IMR-90 (cell line): ENCODE measurements around the gene DAPL1. TPM values are rescaled to one million over a fixed set of nuclear protein-coding genes. Genes with fewer than 3 reads are reported as not detected.

ENCODE experiments used
- ATAC-seq: fragments of 200-7000 bp; cut with Tn5 transposase; 2 replicates; pipeline ENCODE4 v1.9.1; 2020; ENCODE audit warnings: low read depth, mild to moderate bottlenecking, moderate library complexity
- BruUV-seq: library from RNA; stranded (reverse); fragments of 400-500 nt; replicated peaks from 2 replicates; lab custom pipeline; 2021; lab: Mats Ljungman, UMichigan
- CTCF ChIA-PET: fragments of 300-600 bp; formaldehyde crosslinking; extraction: SDS; loops from one replicate; lab custom pipeline; 2021; ENCODE audit warnings: antibody characterized with exemption; lab: Yijun Ruan, JAX
- POLR2A ChIA-PET: fragments of 300-600 bp; sonication (Branson Sonifier 250); formaldehyde crosslinking; loops from one replicate; lab custom pipeline; 2022; ENCODE audit warnings: antibody characterized with exemption; ENCODE audit not compliant: unreplicated experiment; lab: Charles Lee
- DNase-seq: peaks from one replicate; pipeline ENCODE4 v3.0.0; 2013
- H2AFZ ChIP-seq: replicated peaks from 2 replicates; pipeline ENCODE3; 2013; ENCODE audit warnings: low read length, mild to moderate bottlenecking; ENCODE audit not compliant: poor library complexity
- H2AK5ac ChIP-seq: 2 replicates; pipeline ENCODE4 v1.6.1; 2013; ENCODE audit warnings: low read depth, low read length, inconsistent platforms
- H2AK9ac ChIP-seq: replicated peaks from 2 replicates; pipeline ENCODE3; 2013; ENCODE audit warnings: mild to moderate bottlenecking, low read depth, low read length, moderate library complexity; ENCODE audit not compliant: poor library complexity
- H2BK120ac ChIP-seq: 2 replicates; pipeline ENCODE4 v1.6.1; 2013; ENCODE audit warnings: low read depth, low read length, inconsistent platforms
- H2BK15ac ChIP-seq: 3 replicates; pipeline ENCODE4 v1.6.1; 2013; ENCODE audit warnings: low read depth, low read length, inconsistent platforms
- H2BK20ac ChIP-seq: 2 replicates; pipeline ENCODE4 v1.6.1; 2013; ENCODE audit warnings: low read depth, mild to moderate bottlenecking, inconsistent platforms, low read length, moderate library complexity
- H2BK5ac ChIP-seq: 2 replicates; pipeline ENCODE4 v1.6.1; 2013; ENCODE audit warnings: mild to moderate bottlenecking, low read depth, low read length, inconsistent platforms; ENCODE audit not compliant: poor library complexity, severe bottlenecking
- H3K14ac ChIP-seq: replicated peaks from 2 replicates; pipeline ENCODE4 v1.6.1; 2013; ENCODE audit warnings: low read depth, low read length, inconsistent platforms
- H3K18ac ChIP-seq: 2 replicates; pipeline ENCODE4 v1.6.1; 2013; ENCODE audit warnings: low read depth, low read length, control low read depth
- H3K23ac ChIP-seq: 2 replicates; pipeline ENCODE4 v1.6.1; 2013; ENCODE audit warnings: low read depth, low read length, inconsistent platforms
- H3K27ac ChIP-seq: 2 replicates; pipeline ENCODE4 v1.5.1; 2013; ENCODE audit warnings: mild to moderate bottlenecking, control low read depth, low read length; ENCODE audit not compliant: insufficient read depth
- H3K27me3 ChIP-seq: 2 replicates; pipeline ENCODE4 v1.6.1; 2013; ENCODE audit warnings: low read length; ENCODE audit not compliant: control insufficient read depth, insufficient read depth
- H3K36me3 ChIP-seq: 2 replicates; pipeline ENCODE4 v1.6.1; 2013; ENCODE audit warnings: low read length, mixed read lengths; ENCODE audit not compliant: control insufficient read depth, insufficient read depth
- H3K4ac ChIP-seq: 2 replicates; pipeline ENCODE4 v1.6.1; 2013; ENCODE audit warnings: low read depth, low read length, inconsistent platforms
- H3K4me1 ChIP-seq: 2 replicates; pipeline ENCODE4 v1.6.1; 2013; ENCODE audit warnings: low read length, mixed read lengths; ENCODE audit not compliant: control insufficient read depth, insufficient read depth
- H3K4me2 ChIP-seq: 2 replicates; pipeline ENCODE4 v1.6.1; 2013; ENCODE audit warnings: low read depth, mild to moderate bottlenecking, control low read depth, low read length, moderate library complexity
- H3K4me3 ChIP-seq: 2 replicates; pipeline ENCODE4 v1.5.1; 2013; ENCODE audit warnings: low read depth, mild to moderate bottlenecking, control low read depth, low read length, moderate library complexity; ENCODE audit not compliant: insufficient read depth
- H3K56ac ChIP-seq: 2 replicates; pipeline ENCODE4 v1.6.1; 2013; ENCODE audit warnings: low read length, inconsistent platforms; ENCODE audit not compliant: insufficient read depth; ENCODE audit errors: extremely low read depth
- H3K79me1 ChIP-seq, 2 experiments: 2 replicates each; pipeline ENCODE4 v1.6.1; 2013; ENCODE audit warnings: low read length in 2 of 2, inconsistent platforms in 1 of 2, low read depth in 1 of 2
- H3K9ac ChIP-seq: 2 replicates; pipeline ENCODE4 v1.6.1; 2013; ENCODE audit warnings: low read depth, low read length, control low read depth
- H3K9me1 ChIP-seq: 2 replicates; pipeline ENCODE4 v1.6.1; 2013; ENCODE audit warnings: low read length, inconsistent platforms; ENCODE audit not compliant: insufficient read depth
- H3K9me3 ChIP-seq: 2 replicates; pipeline ENCODE4 v1.6.1; 2013; ENCODE audit warnings: low read length; ENCODE audit not compliant: control insufficient read depth, insufficient read depth
- H4K20me1 ChIP-seq: 2 replicates; pipeline ENCODE4 v1.6.1; 2013; ENCODE audit warnings: low read length, inconsistent platforms; ENCODE audit not compliant: insufficient read depth
- H4K5ac ChIP-seq: 2 replicates; pipeline ENCODE4 v1.6.1; 2013; ENCODE audit warnings: mild to moderate bottlenecking, low read depth, low read length, control low read depth
- H4K8ac ChIP-seq, 2 experiments: 2 replicates each; pipeline ENCODE4 v1.6.1; 2013; ENCODE audit warnings: low read depth in 2 of 2, low read length in 2 of 2, control low read depth in 1 of 2, inconsistent platforms in 1 of 2
- H4K91ac ChIP-seq: 2 replicates; pipeline ENCODE4 v1.6.1; 2013; ENCODE audit warnings: low read depth, low read length, inconsistent platforms; ENCODE audit not compliant: insufficient read depth
- BHLHE40 ChIP-seq: fragments of 150-350 bp; IDR thresholded peaks from 2 replicates; pipeline ENCODE4 v1.6.1; 2016; ENCODE audit warnings: mild to moderate bottlenecking, low read depth, low read length
- CEBPB ChIP-seq: IDR thresholded peaks from 2 replicates; pipeline ENCODE4 v1.6.1; 2012; ENCODE audit warnings: low read depth, low read length, improper control_type of control experiment
- CHD1 ChIP-seq: IDR thresholded peaks from 2 replicates; pipeline ENCODE4 v1.6.1; 2012; ENCODE audit warnings: low read depth, low read length, improper control_type of control experiment
- FOS ChIP-seq: fragments of 150-350 bp; IDR thresholded peaks from 2 replicates; pipeline ENCODE4 v1.6.1; 2016; ENCODE audit warnings: low read depth, low read length
- MAFK ChIP-seq: IDR thresholded peaks from 2 replicates; pipeline ENCODE4 v1.6.1; 2012; ENCODE audit warnings: low read depth, low read length, improper control_type of control experiment
- MAZ ChIP-seq: IDR thresholded peaks from 2 replicates; pipeline ENCODE4 v1.6.1; 2012; ENCODE audit warnings: low read depth, mild to moderate bottlenecking, low read length, improper control_type of control experiment, moderate library complexity, borderline replicate concordance
- MXI1 ChIP-seq: IDR thresholded peaks from 2 replicates; pipeline ENCODE4 v1.6.1; 2012; ENCODE audit warnings: low read depth, mild to moderate bottlenecking, low read length, moderate library complexity, borderline replicate concordance
- NFE2L2 ChIP-seq: fragments of 150-350 bp; IDR thresholded peaks from 2 replicates; pipeline ENCODE4 v1.6.1; 2016; ENCODE audit warnings: low read depth, mild to moderate bottlenecking, low read length
- POLR2A ChIP-seq: IDR thresholded peaks from 2 replicates; pipeline ENCODE4 v1.6.1; 2012; ENCODE audit warnings: mild to moderate bottlenecking, low read depth, low read length
- RAD21 ChIP-seq: IDR thresholded peaks from 2 replicates; pipeline ENCODE4 v1.6.1; 2012; ENCODE audit warnings: low read length, improper control_type of control experiment
- RCOR1 ChIP-seq: IDR thresholded peaks from 2 replicates; pipeline ENCODE4 v1.6.1; 2012; ENCODE audit warnings: mild to moderate bottlenecking, low read length, improper control_type of control experiment; ENCODE audit not compliant: insufficient replicate concordance
- RFX5 ChIP-seq: IDR thresholded peaks from 2 replicates; pipeline ENCODE4 v1.8.0; 2012; ENCODE audit warnings: low read depth, mild to moderate bottlenecking, low read length, moderate library complexity
- SMC3 ChIP-seq: fragments of 150-350 bp; IDR thresholded peaks from 2 replicates; pipeline ENCODE4 v1.6.1; 2016; ENCODE audit warnings: low read depth, mild to moderate bottlenecking, antibody characterized with exemption, low read length, moderate library complexity
- WGBS, 2 experiments: methylation state at CpG; one replicate each; pipeline versions ENCODE4 v1.1.5 to v1.1.7; 2013; ENCODE audit warnings: missing lambda C conversion rate in 2 of 2; ENCODE audit not compliant: insufficient read length in 1 of 2; ENCODE audit errors: extremely low coverage in 2 of 2; 5-methylcytosine and 5-hydroxymethylcytosine counted together
- dilution Hi-C: fragments of 300-500 bp; cut with HindIII; formaldehyde crosslinking; loops from one replicate; pipeline ENCODE4 v1.14.3; 2018; ENCODE audit warnings: low sequenced_read_pairs; ENCODE audit not compliant: unreplicated experiment
- in situ Hi-C: fragments of 300-500 bp; cut with MboI; formaldehyde crosslinking; loops from 3 replicates; pipeline ENCODE4 v1.14.3; 2019; ENCODE audit warnings: low sequenced_read_pairs, inconsistent platforms, mixed read lengths
- intact Hi-C: fragments of 100-400 bp; cut with micrococcal nuclease; formaldehyde crosslinking; loops from 2 replicates; pipeline ENCODE4 v1.10.0; 2022
- polyA plus RNA-seq, 3 experiments: library from polyadenylated mRNA; depleted of rRNA; stranded (reverse); fragments of >200 nt; gene quantifications; 2 replicates each; pipeline ENCODE4 v1.2.3, GENCODE V29; 2012; ENCODE audit warnings: low replicate concordance in 1 of 3
- total RNA-seq: library from RNA; depleted of rRNA; stranded (reverse); fragments of >200 nt; gene quantifications from 2 replicates; pipeline ENCODE4 v1.2.3, GENCODE V29; 2012
- TF ChIP-seq, protein P1 (sequence below): conservative IDR thresholded peaks from 2 replicates; pipeline ENCODE4 v1.5.1; 2012; ENCODE audit warnings: mild to moderate bottlenecking, low read depth, low read length, improper control_type of control experiment
- TF ChIP-seq, protein P2 (sequence below): fragments of 150-350 bp; IDR thresholded peaks from 2 replicates; pipeline ENCODE4 v1.6.1; 2017; ENCODE audit warnings: mild to moderate bottlenecking, antibody characterized with exemption, low read length, low read depth
- TF ChIP-seq, protein P3 (sequence below): fragments of 150-350 bp; IDR thresholded peaks from 2 replicates; pipeline ENCODE4 v1.6.1; 2016; ENCODE audit warnings: low read depth, mild to moderate bottlenecking, low read length, moderate library complexity, borderline replicate concordance

DAPL1 gene
- total and polyA plus RNA-seq, 2 of the 4 experiments (the other 2 are of a cell fraction): not detected

DNA sequence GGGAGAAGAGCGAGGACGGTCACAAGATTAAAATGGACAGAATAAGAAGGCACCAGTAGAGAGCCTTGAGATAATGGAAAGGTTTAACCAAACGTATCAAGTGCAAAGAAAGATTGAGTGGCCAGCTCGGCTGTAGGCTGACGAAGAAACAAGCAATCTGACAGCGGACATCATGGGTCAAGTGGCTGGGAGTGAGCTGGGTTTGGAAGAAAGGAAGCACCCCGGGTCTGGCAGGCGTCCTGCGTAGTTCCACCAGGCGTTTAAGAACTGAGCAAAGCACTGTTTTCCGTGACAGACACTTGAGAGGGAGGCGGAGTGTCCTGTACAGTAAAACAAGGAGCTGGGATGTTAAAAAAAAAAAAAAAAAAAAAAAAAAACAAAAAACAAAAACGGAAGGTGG, 27.1 kb downstream of the DAPL1 start:
- Histone ChIP-seq H2BK5ac (no peak overlapping the region), H2AFZ (no peak overlapping the region), H3K56ac (no peak overlapping the region), H3K36me3 (no peaks in the 10 kb centered on the region), H3K4me3 (no peak overlapping the region), H2BK120ac (no peak overlapping the region), H3K23ac (no peak overlapping the region), H3K4me2 (peak overlapping the region; percentile 40; the same call in 1 of the 2 replicates), H4K91ac (no peak overlapping the region), H3K27ac (no peak overlapping the region), H2BK15ac (no peak overlapping the region), H3K9me3 (no peaks in the 10 kb centered on the region), H2AK5ac (no peak overlapping the region), H4K20me1 (no peaks in the 10 kb centered on the region), H4K5ac (no peak overlapping the region), H3K9ac (no peak overlapping the region), H3K4me1 (no peaks in the 10 kb centered on the region), H3K14ac (no peak overlapping the region), H3K27me3 (peaks cover 14% of the 10 kb centered on the region), H3K4ac (no peak overlapping the region), H2BK20ac (no peak overlapping the region), H3K18ac (no peak overlapping the region), H2AK9ac (no peak overlapping the region), H3K9me1 (no peaks in the 10 kb centered on the region), H3K79me1 (no peaks in the 10 kb centered on the region), H4K8ac (no peak overlapping the region)
- ChIA-PET POLR2A (no interaction called here), CTCF (no interaction called here)
- in situ Hi-C loops (no loop called here), intact Hi-C loops (no loop called here), dilution Hi-C loops (no loop called here)
- TF ChIP-seq, protein P1, sequence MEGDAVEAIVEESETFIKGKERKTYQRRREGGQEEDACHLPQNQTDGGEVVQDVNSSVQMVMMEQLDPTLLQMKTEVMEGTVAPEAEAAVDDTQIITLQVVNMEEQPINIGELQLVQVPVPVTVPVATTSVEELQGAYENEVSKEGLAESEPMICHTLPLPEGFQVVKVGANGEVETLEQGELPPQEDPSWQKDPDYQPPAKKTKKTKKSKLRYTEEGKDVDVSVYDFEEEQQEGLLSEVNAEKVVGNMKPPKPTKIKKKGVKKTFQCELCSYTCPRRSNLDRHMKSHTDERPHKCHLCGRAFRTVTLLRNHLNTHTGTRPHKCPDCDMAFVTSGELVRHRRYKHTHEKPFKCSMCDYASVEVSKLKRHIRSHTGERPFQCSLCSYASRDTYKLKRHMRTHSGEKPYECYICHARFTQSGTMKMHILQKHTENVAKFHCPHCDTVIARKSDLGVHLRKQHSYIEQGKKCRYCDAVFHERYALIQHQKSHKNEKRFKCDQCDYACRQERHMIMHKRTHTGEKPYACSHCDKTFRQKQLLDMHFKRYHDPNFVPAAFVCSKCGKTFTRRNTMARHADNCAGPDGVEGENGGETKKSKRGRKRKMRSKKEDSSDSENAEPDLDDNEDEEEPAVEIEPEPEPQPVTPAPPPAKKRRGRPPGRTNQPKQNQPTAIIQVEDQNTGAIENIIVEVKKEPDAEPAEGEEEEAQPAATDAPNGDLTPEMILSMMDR: no peak
- TF ChIP-seq SMC3 (no peak), FOS (no peak), NFE2L2 (no peak), MXI1 (no peak), RFX5 (no peak), BHLHE40 (no peak), POLR2A (no peak), RCOR1 (no peak), RAD21 (no peak), CHD1 (no peak), MAZ (no peak), CEBPB (no peak), MAFK (no peak)
- TF ChIP-seq, protein P2, sequence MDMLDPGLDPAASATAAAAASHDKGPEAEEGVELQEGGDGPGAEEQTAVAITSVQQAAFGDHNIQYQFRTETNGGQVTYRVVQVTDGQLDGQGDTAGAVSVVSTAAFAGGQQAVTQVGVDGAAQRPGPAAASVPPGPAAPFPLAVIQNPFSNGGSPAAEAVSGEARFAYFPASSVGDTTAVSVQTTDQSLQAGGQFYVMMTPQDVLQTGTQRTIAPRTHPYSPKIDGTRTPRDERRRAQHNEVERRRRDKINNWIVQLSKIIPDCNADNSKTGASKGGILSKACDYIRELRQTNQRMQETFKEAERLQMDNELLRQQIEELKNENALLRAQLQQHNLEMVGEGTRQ: no peak
- TF ChIP-seq, protein P3, sequence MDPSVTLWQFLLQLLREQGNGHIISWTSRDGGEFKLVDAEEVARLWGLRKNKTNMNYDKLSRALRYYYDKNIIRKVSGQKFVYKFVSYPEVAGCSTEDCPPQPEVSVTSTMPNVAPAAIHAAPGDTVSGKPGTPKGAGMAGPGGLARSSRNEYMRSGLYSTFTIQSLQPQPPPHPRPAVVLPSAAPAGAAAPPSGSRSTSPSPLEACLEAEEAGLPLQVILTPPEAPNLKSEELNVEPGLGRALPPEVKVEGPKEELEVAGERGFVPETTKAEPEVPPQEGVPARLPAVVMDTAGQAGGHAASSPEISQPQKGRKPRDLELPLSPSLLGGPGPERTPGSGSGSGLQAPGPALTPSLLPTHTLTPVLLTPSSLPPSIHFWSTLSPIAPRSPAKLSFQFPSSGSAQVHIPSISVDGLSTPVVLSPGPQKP: no peak
- 11% methylated on average over 3 of the region's 13 CpGs; no CpG with 5 or more reads in 1 of the 2 experiments for WGBS, 2 experiments
- BruUV-seq: no TSS peak
- DNase-seq: no peak
- no peak for ATAC-seq
